ENCODE data around the gene TIRAP.
A peak's percentile ranks its signal among the peaks of the same experiment; 100 is the strongest.
"Not testable (repeated sequence)": the region's sequence is repeated elsewhere in the genome, so short reads cannot be mapped to it uniquely, and the experiment has no call there.

Gene TIRAP

GRCh38 chr11:126288237-126288636 lies 5.3 kb downstream of the TIRAP start:
- DNase-seq = no peak

- no peak for DNase-seq
Observed at GRCh38 chr11:126290887-126291286, 8.0 kb downstream of the TIRAP start.

GRCh38 chr11:126293726-126294125 lies 10.8 kb downstream of the TIRAP start:
- no peak for DNase-seq

- DNase-seq = no peak
Observed at GRCh38 chr11:126297004-126297403, 14.1 kb downstream of the TIRAP start.

- DNase-seq = peak; percentile 85
Observed at GRCh38 chr11:126303623-126304456, 20.9 kb downstream of the TIRAP start, which contains the start of gene DCPS. Gene DCPS, plus strand, starts transcription at chr11:126304060. Its CDS starts 21 bp downstream, at chr11:126304081.

GRCh38 chr11:126304457-126305075 lies 21.7 kb downstream of the TIRAP start:
- DNase-seq = no peak

- no peak for DNase-seq
Observed at GRCh38 chr11:126305699-126306098, 22.8 kb downstream of the TIRAP start.

- no peak for DNase-seq
Observed at GRCh38 chr11:126307706-126308105, 24.8 kb downstream of the TIRAP start.

- DNase-seq = no peak
Observed at GRCh38 chr11:126308271-126308671, 25.4 kb downstream of the TIRAP start.

- DNase-seq = not testable (repeated sequence)
Observed at GRCh38 chr11:126308771-126309170, 25.9 kb downstream of the TIRAP start.

- peak; percentile 57 for DNase-seq
Observed at GRCh38 chr11:126310200-126310991, 27.5 kb downstream of the TIRAP start.

- no peak for DNase-seq
Observed at GRCh38 chr11:126310992-126311310, 28.1 kb downstream of the TIRAP start.

- no peak for DNase-seq
Observed at GRCh38 chr11:126311401-126312291, 28.8 kb downstream of the TIRAP start.

GRCh38 chr11:126312961-126313360 lies 30.1 kb downstream of the TIRAP start:
- no peak for DNase-seq

GRCh38 chr11:126313826-126314225 lies 30.9 kb downstream of the TIRAP start:
- DNase-seq = no peak

- DNase-seq = no peak
Observed at GRCh38 chr11:126317432-126317755, 34.5 kb downstream of the TIRAP start.

- no peak for DNase-seq
Observed at GRCh38 chr11:126317756-126318573, 35.1 kb downstream of the TIRAP start.

- DNase-seq = no peak
Observed at GRCh38 chr11:126318574-126319373, 35.9 kb downstream of the TIRAP start.

- no peak for DNase-seq
Observed at GRCh38 chr11:126319374-126319740, 36.5 kb downstream of the TIRAP start.

- no peak for DNase-seq
Observed at GRCh38 chr11:126322996-126323395, 40.1 kb downstream of the TIRAP start.
